HG03095 (cell line): ENCODE results near the gene XAB2.

Experiments
- ATAC-seq: cut with Tn5 transposase; IDR thresholded peaks from one replicate; pipeline ENCODE4 v1.9.1; 2021; ENCODE audit warnings: moderate library complexity; ENCODE audit not compliant: unreplicated experiment

The XAB2 gene

DNA sequence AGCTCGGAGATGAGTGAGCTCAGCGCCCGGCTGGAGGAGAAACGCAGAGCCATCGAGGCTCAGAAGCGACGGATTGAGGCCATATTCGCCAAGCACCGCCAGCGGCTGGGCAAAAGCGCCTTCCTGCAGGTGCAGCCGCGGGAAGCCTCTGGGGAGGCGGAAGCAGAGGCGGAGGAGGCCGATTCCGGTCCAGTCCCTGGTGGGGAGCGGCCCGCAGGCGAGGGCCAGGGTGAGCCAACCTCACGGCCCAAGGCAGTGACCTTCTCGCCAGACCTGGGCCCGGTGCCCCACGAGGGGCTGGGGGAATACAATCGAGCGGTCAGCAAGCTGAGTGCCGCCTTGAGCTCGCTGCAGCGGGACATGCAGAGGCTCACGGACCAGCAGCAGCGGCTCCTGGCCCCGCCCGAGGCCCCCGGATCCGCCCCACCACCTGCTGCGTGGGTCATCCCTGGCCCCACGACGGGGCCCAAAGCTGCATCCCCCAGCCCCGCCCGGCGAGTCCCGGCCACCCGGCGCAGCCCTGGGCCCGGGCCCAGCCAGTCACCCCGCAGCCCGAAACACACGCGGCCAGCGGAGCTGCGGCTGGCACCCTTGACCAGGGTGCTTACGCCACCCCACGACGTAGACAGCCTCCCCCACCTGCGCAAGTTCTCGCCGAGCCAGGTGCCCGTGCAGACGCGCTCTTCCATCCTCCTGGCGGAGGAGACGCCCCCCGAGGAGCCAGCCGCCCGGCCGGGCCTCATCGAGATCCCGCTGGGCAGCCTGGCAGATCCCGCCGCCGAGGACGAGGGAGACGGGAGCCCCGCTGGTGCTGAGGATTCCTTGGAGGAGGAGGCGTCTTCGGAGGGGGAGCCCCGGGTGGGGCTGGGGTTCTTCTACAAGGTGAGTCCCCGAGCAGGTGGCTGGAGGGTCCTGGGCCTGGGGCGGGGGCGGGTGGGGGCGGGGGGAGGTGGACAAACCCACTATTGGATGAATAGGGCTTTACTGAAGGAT is 16.8 kb downstream of the XAB2 start:
- ATAC-seq, result no peak

DNA sequence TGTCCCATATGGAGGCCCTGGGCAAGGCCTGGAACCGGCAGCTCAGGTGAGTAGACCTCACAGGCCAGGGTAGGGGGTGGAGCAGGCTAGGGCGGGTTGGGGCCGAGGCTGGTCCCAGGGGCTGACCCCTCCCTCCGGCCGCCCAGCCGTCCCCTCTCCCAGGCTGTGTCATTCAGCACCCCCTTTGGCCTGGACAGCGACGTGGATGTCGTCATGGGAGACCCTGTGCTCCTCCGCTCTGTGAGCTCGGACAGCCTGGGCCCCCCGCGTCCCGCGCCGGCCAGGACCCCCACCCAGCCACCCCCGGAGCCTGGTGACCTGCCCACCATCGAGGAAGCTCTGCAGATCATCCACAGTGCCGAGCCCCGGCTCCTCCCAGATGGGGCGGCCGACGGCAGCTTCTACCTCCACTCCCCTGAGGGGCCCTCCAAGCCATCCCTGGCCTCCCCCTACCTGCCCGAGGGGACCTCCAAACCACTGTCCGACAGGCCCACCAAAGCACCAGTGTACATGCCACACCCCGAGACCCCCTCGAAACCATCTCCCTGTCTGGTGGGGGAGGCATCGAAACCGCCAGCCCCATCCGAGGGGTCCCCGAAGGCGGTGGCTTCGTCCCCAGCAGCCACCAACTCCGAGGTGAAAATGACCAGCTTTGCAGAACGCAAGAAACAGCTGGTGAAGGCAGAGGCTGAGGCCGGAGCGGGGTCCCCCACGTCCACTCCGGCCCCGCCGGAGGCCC is 17.6 kb downstream of the XAB2 start:
- no peak for ATAC-seq

DNA sequence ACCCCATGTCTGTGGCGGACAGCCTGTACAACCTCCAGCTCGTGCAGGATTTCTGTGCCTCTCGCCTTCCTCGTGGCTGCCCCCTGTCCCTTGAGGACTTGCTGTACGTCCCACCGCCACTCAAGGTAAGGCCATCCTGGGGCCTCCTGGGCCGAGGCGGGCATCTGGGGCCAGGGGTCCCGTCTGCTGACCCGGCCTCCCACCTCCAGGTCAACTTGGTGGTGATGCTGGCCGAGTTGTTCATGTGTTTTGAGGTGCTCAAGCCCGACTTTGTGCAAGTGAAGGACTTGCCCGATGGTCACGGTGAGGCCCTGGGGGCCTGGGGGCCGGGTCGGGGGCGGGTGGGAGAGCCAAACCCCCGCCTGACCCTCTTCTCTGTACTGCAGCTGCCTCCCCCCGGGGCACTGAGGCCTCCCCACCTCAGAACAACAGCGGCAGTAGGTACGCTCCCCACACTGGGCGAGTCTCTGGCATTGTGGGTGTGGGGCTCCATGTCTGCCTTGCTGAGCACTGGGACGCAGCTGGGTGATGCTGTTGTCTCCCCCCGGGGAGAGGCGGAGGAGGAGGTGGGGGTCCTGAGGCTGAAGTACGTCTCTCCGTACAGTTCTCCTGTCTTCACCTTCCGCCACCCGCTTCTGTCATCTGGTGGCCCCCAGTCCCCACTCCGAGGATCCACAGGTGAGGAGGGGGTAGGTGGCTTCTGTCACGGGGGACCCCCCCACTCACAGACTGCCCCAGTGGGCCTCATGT is 18.7 kb downstream of the XAB2 start:
- ATAC-seq, result no peak

DNA sequence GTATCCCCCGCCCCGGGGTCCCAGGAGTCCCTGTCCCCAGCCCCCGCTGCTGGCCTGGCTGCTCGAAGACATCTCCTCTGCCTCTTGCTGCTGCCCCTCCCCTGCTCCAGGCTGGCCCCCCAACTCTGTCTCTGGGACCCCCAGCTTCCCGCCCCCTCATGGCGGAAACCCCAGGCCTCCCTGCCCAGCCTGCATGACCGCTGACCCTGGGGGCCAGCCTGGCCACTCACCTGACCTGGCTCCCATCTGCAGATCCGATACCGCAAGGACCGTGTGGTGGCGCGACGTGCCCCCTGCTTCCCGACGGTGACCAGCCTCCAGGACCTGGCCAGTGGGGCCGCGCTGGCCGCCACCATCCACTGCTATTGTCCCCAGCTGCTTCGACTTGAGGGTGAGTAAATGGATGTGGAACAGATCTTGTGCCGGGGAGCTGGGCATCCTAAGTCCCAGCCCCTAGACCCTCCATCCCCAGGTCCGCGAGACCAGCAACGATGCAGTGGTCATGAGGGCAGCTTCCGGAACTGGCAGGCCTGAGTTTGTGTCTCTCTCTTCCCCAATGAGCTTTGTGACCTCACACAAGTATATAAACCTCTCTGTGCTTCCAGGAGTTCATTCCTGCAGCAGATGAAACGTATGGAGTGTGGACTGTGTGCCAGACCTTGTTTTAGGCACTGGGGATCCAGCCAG is 21.3 kb downstream of the XAB2 start:
- no peak for ATAC-seq

DNA sequence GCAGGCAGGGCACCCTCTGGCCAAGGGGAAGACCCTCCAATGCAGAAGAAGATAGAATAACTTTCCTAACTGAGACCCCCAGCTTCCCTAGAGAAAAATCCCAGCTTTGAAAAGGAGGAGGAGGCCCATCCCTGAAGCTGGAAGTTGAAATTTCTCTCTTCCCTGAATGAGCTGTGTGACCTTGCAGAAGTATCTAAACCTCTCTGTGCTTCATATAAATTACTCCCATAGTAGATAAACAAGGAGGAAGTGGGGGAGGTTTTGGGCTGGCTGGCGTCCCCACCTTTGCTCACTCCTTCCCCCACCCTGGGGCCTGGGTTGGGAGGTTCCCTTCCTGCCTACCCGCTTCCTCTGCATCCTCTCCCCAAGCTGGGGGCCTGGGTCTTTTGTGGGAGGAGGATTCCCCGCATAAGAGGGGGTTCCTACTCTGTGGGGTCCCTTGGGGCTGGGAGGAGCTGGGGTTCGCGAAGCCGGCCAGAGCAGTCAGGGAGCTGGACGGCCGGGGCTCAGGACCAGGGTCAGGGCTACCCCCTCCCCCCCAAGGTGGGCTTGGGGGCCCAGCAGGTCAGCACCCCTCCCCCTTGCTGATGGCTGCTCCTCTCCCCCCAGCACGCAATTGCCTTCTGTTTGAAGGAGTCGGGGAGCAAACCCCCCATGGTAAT is 22.0 kb downstream of the XAB2 start:
- no peak for ATAC-seq

DNA sequence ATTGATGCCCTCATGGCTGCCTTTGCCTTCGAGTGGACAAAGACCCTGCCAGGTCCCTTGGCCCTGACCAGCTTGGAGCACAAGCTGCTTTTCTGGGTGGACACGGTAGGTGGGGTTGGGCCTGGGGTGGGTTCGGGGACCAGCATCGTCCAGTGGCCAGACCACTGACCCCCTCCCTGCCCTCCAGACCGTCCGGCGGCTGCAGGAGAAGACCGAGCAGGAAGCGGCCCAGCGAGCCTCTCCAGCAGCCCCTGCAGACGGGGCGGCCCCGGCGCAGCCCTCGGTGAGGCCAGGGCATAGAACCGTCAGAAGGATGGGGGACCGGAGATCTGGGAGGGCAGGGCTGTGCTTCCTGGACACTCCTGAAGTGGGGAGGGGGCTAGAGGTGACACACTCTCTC is 23.1 kb downstream of the XAB2 start:
- no peak for ATAC-seq

DNA sequence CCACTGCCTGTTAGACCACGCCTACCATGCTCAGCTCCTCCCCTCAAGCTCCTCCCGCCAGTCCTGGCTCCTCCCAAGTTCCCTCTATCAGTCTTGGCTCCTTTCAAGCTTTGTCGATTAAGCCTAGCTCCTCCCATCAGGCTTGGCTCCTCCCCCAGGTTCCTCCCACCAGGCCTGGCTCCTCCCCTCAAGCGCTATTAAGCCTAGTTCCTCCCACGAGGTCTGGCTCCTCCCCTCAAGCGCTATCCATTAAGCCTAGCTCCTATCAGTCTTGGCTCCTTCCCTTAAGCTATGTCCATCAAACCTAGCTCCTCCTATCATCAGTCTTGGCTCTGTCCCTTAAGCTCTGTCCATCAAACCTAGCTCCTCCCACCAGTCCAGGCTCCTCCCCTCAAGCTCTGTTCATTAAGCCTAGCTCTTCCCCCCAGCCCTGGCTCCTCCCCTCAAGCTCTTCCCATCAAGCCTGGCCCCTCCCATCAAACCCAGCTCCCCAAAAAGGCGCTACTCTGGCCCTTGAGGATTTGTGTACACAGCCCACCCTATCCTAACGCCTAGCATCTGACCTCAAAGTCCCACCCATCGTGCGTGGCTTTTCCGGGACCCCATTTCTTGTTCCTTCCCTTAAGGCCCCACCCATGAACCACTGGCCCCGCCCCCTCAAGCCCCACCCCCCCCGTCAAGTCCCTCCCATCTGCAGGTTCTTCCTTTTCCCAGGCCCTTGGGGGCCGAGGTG is 23.7 kb downstream of the XAB2 start:
- ATAC-seq, result no peak

DNA sequence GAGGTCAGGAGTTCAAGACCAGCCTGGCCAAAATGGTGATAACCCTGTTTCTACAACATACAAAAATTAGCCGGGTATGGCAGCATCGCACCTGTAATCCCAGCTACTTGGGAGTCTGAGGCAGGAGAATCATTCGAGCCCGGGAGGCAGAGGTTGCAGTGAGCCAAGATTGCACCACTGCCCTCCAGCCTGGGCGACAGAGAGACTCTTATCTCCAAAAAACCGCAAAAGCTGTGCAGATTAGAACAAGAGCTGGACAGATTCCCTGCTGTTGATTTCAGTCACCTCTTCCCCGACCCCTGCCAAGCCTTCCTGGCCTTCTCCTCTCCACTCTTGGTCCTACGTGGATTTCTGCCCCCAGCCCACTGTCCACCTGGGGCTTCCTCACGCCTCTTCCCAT is 25.4 kb downstream of the XAB2 start:
- no peak for ATAC-seq

DNA sequence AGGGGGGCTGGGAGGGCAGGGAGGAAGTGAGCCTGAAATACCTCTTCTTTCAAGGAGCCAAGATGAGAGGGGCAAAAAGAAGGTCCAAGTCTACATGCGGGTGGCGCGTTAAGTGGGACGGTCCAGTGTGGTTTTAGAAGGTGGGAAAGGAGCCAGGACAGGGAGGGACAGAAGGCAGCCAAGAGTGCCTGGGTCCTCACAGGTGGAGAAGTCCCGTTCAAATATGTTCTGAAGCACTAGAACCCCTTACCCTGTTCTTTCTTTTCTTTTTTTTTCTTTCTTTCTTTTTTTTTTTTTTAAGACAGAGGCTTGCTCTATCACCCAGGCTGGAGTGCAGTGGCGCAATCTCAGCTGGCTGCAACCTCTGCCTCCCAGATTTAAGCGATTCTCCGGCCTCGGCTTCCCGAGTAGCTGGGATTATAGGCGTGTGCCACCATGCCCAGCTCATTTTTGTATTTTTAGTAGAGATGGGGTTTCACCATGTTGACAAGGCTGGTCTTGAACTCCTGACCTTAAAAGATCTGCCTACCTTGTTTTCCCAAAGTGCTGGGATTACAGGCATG is 26.3 kb downstream of the XAB2 start:
- no peak for ATAC-seq

DNA sequence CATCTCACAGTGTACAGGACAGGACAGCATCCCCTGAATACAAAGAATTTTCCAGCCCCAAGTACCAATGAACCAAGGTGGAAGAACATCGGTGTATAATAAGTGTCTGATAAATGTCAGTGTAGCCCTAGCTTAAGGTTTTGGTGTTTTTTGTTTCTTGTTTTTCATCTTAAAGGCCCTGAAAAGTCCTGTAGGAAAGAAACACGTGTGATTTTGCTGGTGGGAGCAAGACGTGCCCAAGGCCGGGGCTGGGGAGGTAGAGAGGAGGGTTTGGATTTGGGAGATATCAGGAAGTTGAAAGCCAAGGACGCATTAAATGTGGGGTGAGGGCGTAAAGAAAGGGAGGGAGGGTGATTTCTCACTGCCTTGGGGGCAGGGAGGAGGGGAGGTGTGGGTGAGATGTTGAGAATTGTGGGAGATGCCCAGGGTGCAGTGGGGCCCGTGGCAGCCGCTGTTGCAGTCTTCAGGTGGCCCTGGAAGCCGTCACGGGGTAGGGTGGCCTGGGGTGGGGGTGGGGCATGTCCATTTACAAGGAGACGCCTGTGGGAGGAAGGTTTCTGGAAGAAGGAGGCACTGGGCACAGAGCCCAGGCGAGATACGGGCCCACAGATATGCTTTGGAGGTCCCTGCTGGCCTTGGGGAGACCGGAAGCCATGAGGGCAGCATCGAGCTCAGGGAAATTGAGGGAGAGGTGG is 27.0 kb downstream of the XAB2 start:
- ATAC-seq, result no peak

DNA sequence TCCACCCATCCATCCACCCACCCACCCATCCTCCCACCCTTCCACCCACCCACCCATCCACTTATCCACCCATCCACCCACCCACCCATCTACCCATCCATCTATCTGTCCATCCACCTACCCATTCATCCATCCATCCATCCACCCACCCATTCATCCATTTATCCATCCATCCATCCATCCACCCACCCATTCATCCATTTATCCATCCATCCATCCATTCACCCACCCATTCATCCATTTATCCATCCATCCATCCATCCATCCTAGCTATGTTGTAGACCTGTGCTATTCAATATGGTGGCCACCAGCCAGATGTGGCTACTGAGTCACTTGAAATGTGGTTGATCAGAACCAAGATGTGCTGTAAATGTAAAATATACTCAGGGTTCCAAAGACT is 28.6 kb downstream of the XAB2 start:
- ATAC-seq, result no peak

DNA sequence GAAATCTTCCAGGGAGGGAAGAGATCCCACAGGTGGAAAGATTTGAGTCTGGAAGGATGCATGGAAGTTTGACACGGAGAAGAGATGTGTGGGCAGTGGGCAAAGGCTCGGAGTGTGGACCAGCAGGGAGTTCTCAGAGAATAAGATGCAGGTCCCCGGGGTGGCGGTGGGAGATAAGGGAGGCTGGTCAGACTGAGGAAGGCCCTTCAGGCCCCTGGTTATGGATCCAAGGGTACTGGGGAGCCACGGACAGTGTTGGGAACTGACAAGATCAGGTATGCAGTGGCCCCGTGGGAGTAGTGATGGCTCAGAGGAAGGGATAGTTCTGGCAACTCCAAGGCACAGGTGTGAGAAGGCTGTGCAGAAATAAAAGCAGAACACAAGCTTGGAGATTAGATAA is 31.2 kb downstream of the XAB2 start:
- no peak for ATAC-seq

DNA sequence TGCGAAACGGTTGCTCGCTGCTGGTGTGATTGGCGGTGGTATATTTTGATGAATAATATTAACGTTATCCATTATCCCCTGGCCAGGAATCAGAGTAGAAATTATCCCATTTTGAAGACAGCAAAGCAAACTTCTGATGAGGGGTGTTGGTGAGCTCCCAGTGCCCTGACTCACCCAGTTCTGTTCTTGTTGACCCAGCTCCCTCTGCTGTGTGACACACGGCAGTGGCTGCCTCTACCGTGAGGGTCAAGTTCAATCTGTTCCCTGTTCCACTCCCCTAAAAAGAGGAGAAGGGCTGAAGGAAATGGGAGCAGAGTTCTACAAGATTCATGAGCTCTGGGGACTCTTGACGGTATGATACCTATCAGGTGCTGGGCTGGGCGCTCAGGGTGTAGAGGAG is 31.7 kb downstream of the XAB2 start:
- ATAC-seq, result no peak

DNA sequence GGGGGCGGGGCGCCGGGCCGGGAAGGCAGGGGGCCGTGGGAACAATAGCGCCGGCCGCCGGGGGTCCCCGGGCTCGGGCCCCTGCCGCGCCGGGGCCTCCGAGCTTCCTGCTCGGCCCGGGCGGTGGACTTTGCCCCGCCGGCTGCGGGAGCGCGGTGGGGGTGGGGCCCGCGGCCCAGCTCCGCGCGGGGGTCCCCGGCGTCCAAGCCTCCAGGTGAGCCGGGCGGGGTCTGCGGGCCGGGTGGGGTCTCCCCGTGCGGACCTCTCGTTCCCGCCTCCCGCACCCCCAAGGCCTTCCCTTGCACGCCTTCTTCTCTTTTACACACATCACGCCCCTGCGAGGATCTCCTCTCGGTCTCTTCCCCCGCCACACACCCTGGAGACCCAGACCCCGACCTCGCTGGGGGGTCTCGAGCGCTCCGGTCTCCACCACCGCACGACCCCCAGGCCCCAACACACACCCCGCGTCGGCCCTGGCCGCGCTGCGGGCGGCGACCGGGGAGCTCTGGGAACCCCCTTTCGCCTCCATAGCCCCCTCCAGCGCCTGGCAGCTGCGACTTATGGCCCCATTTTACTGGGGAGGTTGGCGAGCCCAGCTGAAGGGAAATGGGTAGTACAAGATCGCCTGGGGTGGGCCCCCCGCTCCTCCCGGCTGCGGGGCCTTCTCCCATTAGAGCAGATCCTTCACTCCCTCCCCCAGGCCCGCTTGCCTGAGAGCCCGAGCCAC is 33.0 kb downstream of the XAB2 start:
- ATAC-seq, result no peak

DNA sequence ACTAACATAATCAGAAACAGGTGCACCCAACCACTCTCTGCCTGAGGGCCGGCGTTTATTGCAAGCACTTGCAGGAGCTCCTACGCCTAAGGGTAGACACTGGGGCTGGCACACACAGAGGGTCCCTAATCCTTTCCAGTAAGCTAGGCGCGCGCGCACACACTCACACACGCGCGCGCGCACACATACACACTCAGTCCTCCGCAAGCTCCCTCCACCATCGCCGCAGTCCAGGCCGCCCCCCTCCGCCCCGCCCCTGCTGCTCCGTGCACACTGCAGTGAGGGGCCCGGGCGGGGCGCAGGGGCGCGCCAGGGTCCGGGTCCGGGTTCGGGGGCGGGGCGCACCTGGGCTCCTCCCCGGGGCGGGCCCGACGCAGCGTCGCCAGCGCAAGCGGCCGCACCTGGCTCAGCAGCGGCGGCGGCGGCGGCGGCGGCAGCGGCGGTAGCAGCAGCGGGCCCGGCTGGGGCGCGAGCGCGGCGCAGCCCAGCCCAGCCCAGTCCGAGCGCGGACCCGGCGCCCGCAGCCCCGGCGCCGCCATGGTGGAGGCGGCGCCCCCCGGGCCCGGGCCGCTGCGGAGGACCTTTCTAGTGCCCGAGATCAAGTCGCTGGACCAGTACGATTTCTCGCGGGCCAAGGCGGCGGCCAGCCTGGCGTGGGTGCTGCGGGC is 33.7 kb downstream of the XAB2 start, which contains the start of gene CAMSAP3:
CAMSAP3 (plus strand) TSS at position 398 of the 668 bp plus-strand sequence; CDS start at position 538, 140 bp downstream.
- ATAC-seq, result no peak

DNA sequence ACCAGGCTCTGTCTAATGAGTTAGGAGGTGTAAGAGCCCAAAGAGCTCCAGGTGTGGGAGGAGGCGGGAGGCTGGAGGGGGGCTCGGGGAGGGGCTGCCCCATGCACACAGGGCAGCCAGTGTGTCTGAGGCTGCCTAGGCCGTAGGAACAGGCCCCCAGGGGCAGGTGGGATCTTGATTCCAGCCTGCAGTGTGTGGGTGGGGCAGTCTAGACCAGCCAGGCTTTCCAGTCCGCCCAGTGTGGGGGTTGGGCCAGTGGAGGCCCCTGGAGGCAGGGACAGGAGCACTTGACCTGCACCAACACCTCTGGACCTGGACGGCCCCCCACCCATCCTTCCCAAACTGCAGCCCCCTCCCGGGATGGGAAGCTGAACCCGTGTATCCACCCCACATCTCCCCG is 39.1 kb downstream of the XAB2 start:
- no peak for ATAC-seq

DNA sequence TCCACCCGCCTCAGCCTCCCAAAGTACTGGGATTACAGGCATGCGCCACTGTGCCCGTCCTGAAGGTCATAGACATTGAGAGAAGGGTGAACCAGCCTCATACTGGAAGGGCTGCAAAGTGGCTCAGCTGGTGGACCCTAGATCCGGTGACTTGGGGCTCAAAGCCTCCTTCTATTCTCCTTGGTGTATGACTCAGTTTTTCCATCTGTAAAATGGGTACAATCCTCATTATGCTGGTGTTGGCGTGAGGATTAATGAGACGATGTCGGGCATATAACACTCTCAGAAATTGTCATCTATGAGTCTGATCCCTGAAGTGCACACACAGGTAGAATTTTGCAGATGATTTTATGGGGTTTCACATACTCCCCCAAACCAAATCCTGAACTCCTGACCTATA is 39.5 kb downstream of the XAB2 start:
- ATAC-seq, result no peak
